Measurements from ENCODE around the gene PLXNA4.
"Not testable (repeated sequence)": the region's sequence is repeated elsewhere in the genome, so short reads cannot be mapped to it uniquely, and the experiment has no call there.

Gene PLXNA4

GRCh38 chr7:132176719-132177118 lies 399.6 kb downstream of the PLXNA4 start:
- TF ChIP-seq MYC (IDR thresholded peaks at IDR 0.05; ENCODE audit: low read depth, low read length) (no peak), CTCF (IDR thresholded peaks at IDR 0.05; ENCODE audit: low read depth, low read length) (no peak), MAX (IDR thresholded peaks at IDR 0.05; ENCODE audit: low read depth, low read length) (no peak)
- no peak for DNase-seq (ENCODE audit: low read depth)
- no peak overlapping the region for H3K4me3 ChIP-seq (ENCODE audit: low read depth, low read length)

- TF ChIP-seq MYC (IDR thresholded peaks at IDR 0.05; ENCODE audit: low read depth, low read length) = no peak
- no peak for TF ChIP-seq MAX (IDR thresholded peaks at IDR 0.05; ENCODE audit: low read depth, low read length)
- TF ChIP-seq POLR2A (IDR thresholded peaks at IDR 0.05; ENCODE audit: extremely low read depth, insufficient read length) = no peak
- no peak for TF ChIP-seq CTCF (IDR thresholded peaks at IDR 0.05; ENCODE audit: low read depth, low read length)
- H3K4me3 ChIP-seq (ENCODE audit: low read depth, low read length) = no peak overlapping the region
- DNase-seq (ENCODE audit: low read depth) = no peak
Measured at GRCh38 chr7:132171130-132171576, 405.1 kb downstream of the PLXNA4 start.

GRCh38 chr7:132169730-132170129 lies 406.5 kb downstream of the PLXNA4 start:
- DNase-seq (ENCODE audit: low read depth) = no peak
- no peak for TF ChIP-seq MYC (IDR thresholded peaks at IDR 0.05; ENCODE audit: low read depth, low read length)
- no peak for TF ChIP-seq CTCF (IDR thresholded peaks at IDR 0.05; ENCODE audit: low read depth, low read length)
- TF ChIP-seq MAX (IDR thresholded peaks at IDR 0.05; ENCODE audit: low read depth, low read length) = no peak
- TF ChIP-seq POLR2A (IDR thresholded peaks at IDR 0.05; ENCODE audit: extremely low read depth, insufficient read length) = no peak
- H3K4me3 ChIP-seq (ENCODE audit: low read depth, low read length) = no peak overlapping the region

GRCh38 chr7:132168239-132168638 lies 408.0 kb downstream of the PLXNA4 start:
- TF ChIP-seq POLR2A (IDR thresholded peaks at IDR 0.05; ENCODE audit: extremely low read depth, insufficient read length) (no peak), MAX (IDR thresholded peaks at IDR 0.05; ENCODE audit: low read depth, low read length) (no peak), CTCF (IDR thresholded peaks at IDR 0.05; ENCODE audit: low read depth, low read length) (no peak), MYC (IDR thresholded peaks at IDR 0.05; ENCODE audit: low read depth, low read length) (no peak)
- no peak overlapping the region for H3K4me3 ChIP-seq (ENCODE audit: low read depth, low read length)
- DNase-seq (ENCODE audit: low read depth) = no peak

GRCh38 chr7:132165695-132166094 lies 410.6 kb downstream of the PLXNA4 start:
- DNase-seq (ENCODE audit: low read depth); H3K4me3 ChIP-seq (ENCODE audit: low read depth, low read length): not testable (repeated sequence)

GRCh38 chr7:132164558-132165125 lies 411.6 kb downstream of the PLXNA4 start:
- TF ChIP-seq MYC (IDR thresholded peaks at IDR 0.05; ENCODE audit: low read depth, low read length) = no peak
- no peak for TF ChIP-seq MAX (IDR thresholded peaks at IDR 0.05; ENCODE audit: low read depth, low read length)
- no peak for TF ChIP-seq POLR2A (IDR thresholded peaks at IDR 0.05; ENCODE audit: extremely low read depth, insufficient read length)
- TF ChIP-seq CTCF (IDR thresholded peaks at IDR 0.05; ENCODE audit: low read depth, low read length) = no peak

More at GRCh38 chr7:132164558-132165125, 411.6 kb downstream of the PLXNA4 start:
- no peak for DNase-seq (ENCODE audit: low read depth)
- H3K4me3 ChIP-seq (ENCODE audit: low read depth, low read length) = no peak overlapping the region
